Omental fat pad (tissue), 4 donors: ENCODE data around the gene IGLL5. TPM values are rescaled to one million over a fixed set of nuclear protein-coding genes. Genes with fewer than 3 reads are reported as not detected.

Source experiments
- ATAC-seq: fragments of 150-250 bp; one replicate; pipeline ENCODE4 v1.9.1; 2016; ENCODE audit warnings: mild to moderate bottlenecking, moderate library complexity; ENCODE audit not compliant: low FRiP score
- DNase-seq: peaks from one replicate; pipeline ENCODE4 v3.0.0-alpha.2; 2019; ENCODE audit warnings: low spot score
- total RNA-seq, 4 donors: library from RNA; depleted of rRNA; stranded (reverse); fragments of >200 nt; gene quantifications; one replicate each; pipeline ENCODE4 v1.1.0, GENCODE V29; 2016
- TF ChIP-seq, protein P1 (sequence below), 3 donors: fragments of 450-650 bp; IDR thresholded peaks; one replicate each; pipeline ENCODE4 v1.5.1; 2016 to 2017; ENCODE audit warnings: antibody characterized with exemption in 3 of 3, mild to moderate bottlenecking in 3 of 3, moderate library complexity in 2 of 3

The IGLL5 gene
- total RNA-seq, 4 donors from 2014 or later, result 1.2 to 7.7 (median 1.4) TPM

DNA sequence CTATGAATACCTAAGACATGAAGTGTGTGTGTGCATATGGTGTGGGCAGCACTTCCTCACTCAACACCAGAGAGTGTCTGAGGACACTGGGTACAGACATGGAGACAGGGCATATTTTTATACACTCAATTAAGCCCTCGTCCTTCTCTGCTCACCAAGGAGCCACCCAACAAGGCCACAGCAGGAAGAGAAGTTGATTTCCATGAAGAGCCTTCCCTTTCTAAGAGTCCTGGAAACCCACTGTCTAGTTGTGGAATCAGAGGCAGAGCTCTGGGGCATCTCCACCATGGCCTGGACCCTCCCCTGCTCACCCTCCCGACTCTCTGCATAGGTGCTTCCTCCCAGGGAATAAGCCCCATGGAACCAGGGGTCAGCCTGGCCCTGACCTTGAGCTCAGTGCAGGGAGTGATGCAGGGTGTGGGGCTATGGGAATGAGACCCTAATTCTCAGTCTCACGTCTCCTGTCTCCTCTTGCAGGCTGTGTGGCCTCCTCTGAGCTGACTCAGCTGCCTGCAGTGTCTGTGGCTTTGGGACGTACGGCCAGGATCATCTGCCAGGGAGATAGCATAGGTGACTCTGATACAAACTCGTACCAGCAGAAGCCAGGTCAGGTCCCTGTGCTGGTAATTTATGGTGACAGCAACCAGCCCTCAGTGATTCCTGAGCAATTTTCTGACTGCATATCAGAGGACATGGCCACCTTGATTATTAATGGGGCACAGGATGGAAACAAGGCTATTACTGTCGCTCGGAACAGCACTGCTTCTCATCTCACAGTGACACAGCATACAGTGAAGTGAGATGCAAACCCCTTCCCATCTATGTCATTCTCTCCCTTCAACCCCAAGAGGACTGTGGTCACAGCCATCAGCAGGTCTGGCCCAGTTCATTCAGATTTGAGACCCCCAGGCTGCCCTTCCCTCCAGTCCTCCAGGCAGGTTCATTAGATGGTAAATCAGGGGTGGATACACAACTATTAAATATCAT lies 14.6 kb upstream of the IGLL5 start:
- DNase-seq (no peak), ATAC-seq (no peak)
- TF ChIP-seq, protein P1, sequence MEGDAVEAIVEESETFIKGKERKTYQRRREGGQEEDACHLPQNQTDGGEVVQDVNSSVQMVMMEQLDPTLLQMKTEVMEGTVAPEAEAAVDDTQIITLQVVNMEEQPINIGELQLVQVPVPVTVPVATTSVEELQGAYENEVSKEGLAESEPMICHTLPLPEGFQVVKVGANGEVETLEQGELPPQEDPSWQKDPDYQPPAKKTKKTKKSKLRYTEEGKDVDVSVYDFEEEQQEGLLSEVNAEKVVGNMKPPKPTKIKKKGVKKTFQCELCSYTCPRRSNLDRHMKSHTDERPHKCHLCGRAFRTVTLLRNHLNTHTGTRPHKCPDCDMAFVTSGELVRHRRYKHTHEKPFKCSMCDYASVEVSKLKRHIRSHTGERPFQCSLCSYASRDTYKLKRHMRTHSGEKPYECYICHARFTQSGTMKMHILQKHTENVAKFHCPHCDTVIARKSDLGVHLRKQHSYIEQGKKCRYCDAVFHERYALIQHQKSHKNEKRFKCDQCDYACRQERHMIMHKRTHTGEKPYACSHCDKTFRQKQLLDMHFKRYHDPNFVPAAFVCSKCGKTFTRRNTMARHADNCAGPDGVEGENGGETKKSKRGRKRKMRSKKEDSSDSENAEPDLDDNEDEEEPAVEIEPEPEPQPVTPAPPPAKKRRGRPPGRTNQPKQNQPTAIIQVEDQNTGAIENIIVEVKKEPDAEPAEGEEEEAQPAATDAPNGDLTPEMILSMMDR (IDR thresholded peaks at IDR 0.05), result no peak

DNA sequence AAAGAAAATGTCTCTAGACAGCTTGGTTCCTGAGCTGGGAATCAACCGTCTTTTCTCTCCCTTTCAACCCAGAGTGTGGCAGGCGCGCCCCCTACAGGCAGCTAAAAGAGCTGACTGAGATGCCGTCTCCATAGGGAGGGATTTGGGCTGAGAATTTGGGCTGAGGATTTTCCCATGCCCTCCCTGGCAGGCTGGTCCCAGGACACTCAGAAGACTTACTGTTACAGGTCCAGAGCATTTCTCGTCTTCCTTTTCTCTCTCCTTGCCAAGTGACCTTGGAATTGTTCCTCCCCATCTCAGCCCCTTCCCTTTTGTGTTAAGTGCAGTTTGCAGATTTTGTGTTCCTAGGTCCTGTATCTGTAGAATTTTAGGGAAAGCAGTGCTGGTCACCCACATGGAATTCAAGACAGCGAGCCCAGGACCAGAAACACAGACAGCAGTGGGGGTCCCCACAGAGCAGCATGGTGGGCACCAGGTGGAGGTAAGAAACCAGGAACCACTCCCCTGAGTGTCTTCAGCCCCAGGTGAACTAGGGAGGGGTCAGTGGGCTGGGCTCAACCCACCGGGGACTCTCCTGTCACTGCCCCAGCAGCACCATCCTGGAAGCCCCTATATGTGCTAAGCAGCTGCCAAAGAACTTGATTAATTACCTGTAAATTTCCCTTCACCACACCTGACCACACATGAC lies 9.9 kb upstream of the IGLL5 start:
- DNase-seq, result no peak
- TF ChIP-seq, protein P1 (IDR thresholded peaks at IDR 0.05), result no peak

DNA sequence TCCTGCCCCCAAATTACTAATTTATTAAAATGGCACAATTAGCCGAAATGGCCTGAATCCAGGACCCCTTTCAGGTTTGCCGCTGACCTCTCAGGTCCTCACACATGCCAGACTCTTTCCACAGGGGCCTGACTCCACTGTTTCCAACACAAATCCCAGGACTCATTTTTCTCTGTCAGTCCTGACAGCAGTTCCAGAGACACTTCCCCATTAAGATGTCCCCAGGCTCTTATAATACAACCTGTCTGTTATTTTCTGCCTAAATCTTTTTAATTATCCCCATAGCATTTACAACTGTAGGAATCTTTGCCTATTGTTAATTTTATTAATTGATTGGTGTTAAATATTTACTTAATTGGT lies 9.4 kb upstream of the IGLL5 start:
- DNase-seq (no peak), ATAC-seq (no peak)

More for the DNA sequence above, 9.9 kb upstream of the IGLL5 start:
- no peak for ATAC-seq

GRCh38 chr22:22878801-22879674 lies 8.6 kb upstream of the IGLL5 start:
- ATAC-seq (no peak), DNase-seq (no peak)
- TF ChIP-seq, protein P1 (IDR thresholded peaks at IDR 0.05), result no peak

More for the DNA sequence above, 9.4 kb upstream of the IGLL5 start:
- TF ChIP-seq, protein P1 (IDR thresholded peaks at IDR 0.05), result no peak

DNA sequence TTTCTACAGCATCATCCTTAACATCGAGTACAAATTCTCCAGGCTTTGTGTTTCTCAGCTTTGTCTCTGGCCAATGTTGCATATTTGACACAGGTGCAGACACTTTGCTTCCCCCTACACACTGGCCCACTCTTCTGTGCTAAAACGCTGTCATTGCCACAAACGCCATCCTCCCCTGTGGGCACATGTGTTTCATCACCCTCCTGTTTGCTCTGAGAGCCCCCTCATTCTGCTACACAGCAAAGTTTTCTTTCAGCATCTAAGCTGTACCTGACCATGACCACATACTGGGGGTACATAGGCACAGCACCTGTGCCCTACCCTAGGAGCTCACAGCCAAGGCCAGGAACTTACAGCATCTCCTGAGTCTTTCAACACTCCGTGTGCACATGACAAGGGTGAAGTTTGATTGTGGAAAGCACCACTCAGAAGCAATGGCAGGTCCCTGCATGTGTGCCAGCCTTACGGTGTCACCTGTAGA lies 7.9 kb upstream of the IGLL5 start:
- TF ChIP-seq, protein P1 (IDR thresholded peaks at IDR 0.05), result no peak
- DNase-seq (no peak), ATAC-seq (no peak)

- ATAC-seq, result no peak
- TF ChIP-seq, protein P1 (IDR thresholded peaks at IDR 0.05), result no peak
- DNase-seq, result no peak
These were observed 7.0 kb upstream of the IGLL5 start for GRCh38 chr22:22880645-22881044.
